ENCODE data around the gene MOB3A.
A peak's percentile ranks its signal among the peaks of the same experiment; 100 is the strongest.

Gene MOB3A

DNA sequence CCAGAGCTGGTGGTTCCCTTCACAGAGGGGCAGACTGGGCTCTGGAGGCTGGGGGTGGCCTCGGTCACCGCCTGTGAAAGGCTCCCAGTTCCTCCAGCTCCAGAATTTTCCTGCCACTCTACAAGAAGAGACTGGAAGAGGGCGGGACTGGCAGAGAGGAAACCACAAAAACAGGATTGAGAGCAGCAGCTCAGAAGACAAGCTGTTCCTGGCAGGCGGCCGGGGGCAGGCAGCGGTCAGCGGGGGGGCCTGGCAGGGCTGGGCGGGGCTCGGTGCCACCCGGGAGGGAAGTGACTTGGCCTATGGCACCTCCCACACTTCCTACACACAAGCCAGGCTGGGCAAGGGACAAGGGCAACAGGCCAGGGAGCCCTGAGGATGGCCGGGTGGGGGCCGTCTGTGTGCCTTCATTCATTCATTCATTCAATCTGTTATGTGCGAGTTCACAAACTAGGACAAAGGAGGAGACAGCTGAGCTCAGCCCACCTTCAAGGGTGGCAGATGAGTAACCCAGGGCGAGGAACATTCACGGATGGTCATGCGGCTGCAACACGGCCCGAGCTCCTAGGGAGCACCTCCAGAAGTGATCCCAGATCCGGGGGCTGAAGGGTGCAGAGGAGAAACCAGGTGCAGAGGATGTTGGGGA, 63.7 kb downstream of the MOB3A start:
- DNase-seq, result peak; percentile 66

GRCh38 chr19:2027361-2027760, 68.8 kb downstream of the MOB3A start:
- no peak for DNase-seq

- no peak for DNase-seq
Measured at GRCh38 chr19:2026770-2027169, 69.4 kb downstream of the MOB3A start.

DNA sequence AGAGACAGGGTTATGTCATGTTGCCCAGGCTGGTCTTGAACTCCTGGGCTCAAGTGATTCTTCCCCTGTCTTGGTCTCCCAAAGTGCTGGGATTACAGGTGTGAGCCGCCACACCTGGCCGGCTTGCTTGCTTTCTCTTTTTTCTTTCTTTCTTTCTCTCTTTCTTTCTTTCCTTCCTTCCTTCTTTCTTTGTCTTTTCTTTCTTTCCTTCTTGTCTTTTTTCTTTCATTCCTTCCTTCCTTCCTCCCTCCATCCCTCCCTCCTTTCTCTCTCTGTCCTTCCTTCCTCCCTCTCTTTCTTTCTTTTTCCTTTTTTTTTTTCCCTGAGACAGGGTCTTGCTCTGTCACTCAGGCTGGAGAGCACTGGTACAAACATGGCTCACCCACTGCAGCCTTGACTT, 73.8 kb downstream of the MOB3A start:
- DNase-seq, result no peak

DNA sequence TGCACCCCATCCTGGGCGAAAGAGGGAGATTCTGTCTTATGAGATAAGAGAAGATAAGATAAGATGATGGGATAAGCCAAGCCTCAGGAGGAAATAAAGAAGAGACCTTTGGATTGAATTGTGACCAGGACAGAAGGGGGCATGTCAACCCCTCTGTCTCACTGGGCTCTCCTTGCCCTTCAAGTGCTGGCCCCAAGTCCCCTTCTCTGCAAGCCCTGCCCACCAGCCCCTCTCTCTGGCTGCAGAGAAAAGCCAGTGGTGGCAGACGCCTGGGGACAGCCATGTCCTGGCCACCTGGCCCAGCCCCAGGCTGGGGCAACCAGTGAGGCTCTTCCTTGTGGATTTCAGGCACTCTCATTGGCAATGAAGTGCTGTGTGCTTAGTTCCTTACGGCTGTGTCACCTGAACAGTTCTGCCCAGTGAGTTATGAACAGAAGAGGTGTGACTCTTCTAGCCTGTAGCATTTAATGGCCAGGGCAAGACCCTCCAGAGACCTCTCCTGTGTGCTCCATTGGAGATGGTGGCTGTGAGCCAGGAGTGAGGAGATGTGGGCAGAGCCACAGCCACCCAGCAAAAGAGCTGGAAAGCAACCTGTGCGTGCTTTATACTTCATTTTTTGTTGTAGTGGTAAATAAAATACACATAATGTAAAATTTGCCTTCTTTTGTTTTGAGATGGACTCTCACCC, 74.5 kb downstream of the MOB3A start:
- DNase-seq, result no peak

Measured in islet precursor cell (in vitro differentiated cells).